Activated T-helper 2 cell treated with anti-CD3 and anti-CD28 coated beads, Interferon-gamma antibody, Interleukin-2, Interleukin-4, amounts not matched to agents 10 μg/mL and 5 μg/mL and 100 μg/mL, durations not matched to agents 14 hours and 24 hours and 36 hours (primary cell): Measurements from ENCODE around the gene ANO1. TPM values are rescaled to one million over a fixed set of nuclear protein-coding genes. Genes with fewer than 3 reads are reported as not detected.

Experiments used
- DNase-seq: peaks from one replicate; pipeline ENCODE4 v3.0.0; 2021; ENCODE audit warnings: low spot score
- H3K27ac Mint-ChIP-seq: one replicate; pipeline ENCODE4 v1.8.0; 2021; ENCODE audit warnings: mixed read lengths
- H3K27me3 Mint-ChIP-seq: one replicate; pipeline ENCODE4 v1.8.0; 2021; ENCODE audit warnings: low read depth, mixed read lengths
- H3K36me3 Mint-ChIP-seq: one replicate; pipeline ENCODE4 v1.8.0; 2021; ENCODE audit warnings: low read depth, mixed read lengths
- H3K4me1 Mint-ChIP-seq: one replicate; pipeline ENCODE4 v1.8.0; 2021; ENCODE audit warnings: low read depth, mixed read lengths
- H3K4me3 Mint-ChIP-seq: one replicate; pipeline ENCODE4 v1.8.0; 2021; ENCODE audit warnings: low read depth, mild to moderate bottlenecking, moderate library complexity, mixed read lengths
- H3K9me3 Mint-ChIP-seq: one replicate; pipeline ENCODE4 v1.8.0; 2021; ENCODE audit warnings: mixed read lengths
- intact Hi-C: fragments of 100-400 bp; cut with micrococcal nuclease; formaldehyde crosslinking; loops from one replicate; pipeline ENCODE4 v1.15.1; 2023
- total RNA-seq: library from RNA; stranded (reverse); gene quantifications from 2 replicates; pipeline ENCODE4 v1.2.3, GENCODE V29; 2022

The ANO1 gene
- total RNA-seq, 1 donor from 2014 or later, result not detected

DNA sequence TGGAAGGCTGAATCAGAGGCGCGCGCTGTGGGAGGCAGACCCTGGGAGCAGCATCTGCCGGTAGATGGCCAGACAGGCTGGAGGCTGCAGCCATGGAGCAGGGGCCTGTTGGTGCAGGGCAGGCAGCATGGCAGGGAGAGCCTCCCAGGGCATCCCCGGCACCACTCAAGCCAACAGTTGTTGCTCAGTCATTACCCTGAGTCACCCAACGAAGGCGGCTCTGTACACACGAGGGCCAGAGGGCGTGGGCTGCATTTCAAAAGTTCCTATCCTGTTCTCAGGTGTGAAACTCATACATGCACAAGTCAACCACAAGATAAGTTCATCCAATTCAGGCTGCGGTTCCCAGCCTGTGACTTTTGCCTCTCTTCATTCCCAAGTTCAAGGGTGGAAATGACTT, 2.6 kb downstream of the ANO1 start:
- no peaks in the 10 kb centered on the region for H3K4me1 Mint-ChIP-seq
- DNase-seq, result no peak

DNA sequence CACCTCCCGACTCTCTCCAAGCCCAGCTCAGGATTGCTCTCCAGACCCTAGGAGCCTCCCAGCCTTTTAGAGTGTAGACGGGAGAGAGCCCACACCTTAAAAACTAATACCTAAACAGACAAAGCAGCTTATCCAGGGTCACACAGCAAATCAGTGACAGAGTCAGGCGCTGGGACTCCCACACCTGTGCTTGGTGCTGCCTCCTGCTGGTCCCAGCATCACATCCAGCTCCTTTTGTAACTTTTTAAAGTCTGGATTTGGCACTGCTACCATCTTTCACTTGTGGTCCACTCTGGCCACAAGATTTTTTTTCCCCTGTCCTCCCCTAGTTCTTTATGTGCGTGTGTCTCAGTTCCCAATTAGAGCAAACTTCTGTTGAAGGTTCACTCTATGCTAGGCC, 4.7 kb downstream of the ANO1 start:
- Mint-ChIP-seq H3K4me1 (no peaks in the 10 kb centered on the region), H3K36me3 (no peaks in the 10 kb centered on the region), H3K27me3 (peaks cover 25% of the 10 kb centered on the region), H3K27ac (no peak overlapping the region), H3K9me3 (no peaks in the 10 kb centered on the region), H3K4me3 (no peak overlapping the region)
- intact Hi-C loops, result no loop called here
- no peak for DNase-seq

More for the DNA sequence above, 2.6 kb downstream of the ANO1 start:
- no peaks in the 10 kb centered on the region for H3K9me3 Mint-ChIP-seq
- intact Hi-C loops, result no loop called here
- no peaks in the 10 kb centered on the region for H3K36me3 Mint-ChIP-seq
- no peak overlapping the region for H3K4me3 Mint-ChIP-seq
- H3K27ac Mint-ChIP-seq, result no peak overlapping the region
- H3K27me3 Mint-ChIP-seq, result peaks cover 37% of the 10 kb centered on the region

DNA sequence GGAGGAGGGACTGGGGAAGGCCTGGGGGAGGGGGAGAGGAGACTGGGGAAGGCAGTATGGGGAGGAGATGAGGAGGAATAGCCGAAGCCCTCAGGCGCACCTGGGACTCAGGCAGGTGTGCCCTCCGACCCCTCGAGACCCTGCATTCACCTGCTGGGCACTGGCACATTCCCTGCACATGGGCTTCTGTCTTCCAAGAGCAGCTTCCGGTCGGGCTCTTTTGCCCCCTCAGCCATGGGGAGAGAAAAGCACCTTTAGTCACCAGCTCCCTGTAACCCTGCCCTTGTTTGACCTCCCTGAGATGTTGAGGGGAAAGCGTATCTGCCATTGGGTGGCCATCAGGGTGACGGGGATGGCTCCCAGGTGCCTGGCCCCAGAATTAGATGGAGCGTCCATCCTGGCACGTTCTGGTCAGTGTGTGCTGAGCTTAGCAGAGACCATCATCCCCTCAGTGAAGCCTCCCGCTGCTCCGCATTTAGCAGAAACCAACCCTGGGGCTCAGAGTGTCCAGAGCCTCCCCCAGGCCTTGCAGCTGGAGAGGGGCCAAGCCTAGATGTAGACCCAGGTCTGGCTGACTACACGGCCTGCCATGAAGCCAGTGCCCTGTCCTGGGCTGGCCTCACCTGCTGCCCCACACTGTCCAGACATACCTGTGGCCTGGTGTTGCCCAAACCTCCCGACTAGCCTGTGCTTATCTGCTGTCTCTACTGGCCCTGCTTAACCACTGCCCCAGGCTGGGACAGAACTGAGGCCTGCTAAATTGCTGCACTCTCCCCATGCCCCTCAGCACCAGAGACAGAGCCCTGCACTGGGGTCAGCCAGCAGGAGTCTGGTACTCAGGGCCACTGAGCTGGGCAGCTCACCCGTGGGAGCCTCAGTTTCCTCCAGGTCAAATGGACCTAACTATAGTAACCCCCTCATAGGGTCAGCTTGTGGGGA, 6.2 kb downstream of the ANO1 start:
- H3K27ac Mint-ChIP-seq, result no peak overlapping the region
- no peaks in the 10 kb centered on the region for H3K36me3 Mint-ChIP-seq
- intact Hi-C loops, result no loop called here
- no peaks in the 10 kb centered on the region for H3K4me1 Mint-ChIP-seq
- H3K4me3 Mint-ChIP-seq, result no peak overlapping the region
- no peaks in the 10 kb centered on the region for H3K9me3 Mint-ChIP-seq
- DNase-seq, result no peak
- H3K27me3 Mint-ChIP-seq, result peaks cover 22% of the 10 kb centered on the region

DNA sequence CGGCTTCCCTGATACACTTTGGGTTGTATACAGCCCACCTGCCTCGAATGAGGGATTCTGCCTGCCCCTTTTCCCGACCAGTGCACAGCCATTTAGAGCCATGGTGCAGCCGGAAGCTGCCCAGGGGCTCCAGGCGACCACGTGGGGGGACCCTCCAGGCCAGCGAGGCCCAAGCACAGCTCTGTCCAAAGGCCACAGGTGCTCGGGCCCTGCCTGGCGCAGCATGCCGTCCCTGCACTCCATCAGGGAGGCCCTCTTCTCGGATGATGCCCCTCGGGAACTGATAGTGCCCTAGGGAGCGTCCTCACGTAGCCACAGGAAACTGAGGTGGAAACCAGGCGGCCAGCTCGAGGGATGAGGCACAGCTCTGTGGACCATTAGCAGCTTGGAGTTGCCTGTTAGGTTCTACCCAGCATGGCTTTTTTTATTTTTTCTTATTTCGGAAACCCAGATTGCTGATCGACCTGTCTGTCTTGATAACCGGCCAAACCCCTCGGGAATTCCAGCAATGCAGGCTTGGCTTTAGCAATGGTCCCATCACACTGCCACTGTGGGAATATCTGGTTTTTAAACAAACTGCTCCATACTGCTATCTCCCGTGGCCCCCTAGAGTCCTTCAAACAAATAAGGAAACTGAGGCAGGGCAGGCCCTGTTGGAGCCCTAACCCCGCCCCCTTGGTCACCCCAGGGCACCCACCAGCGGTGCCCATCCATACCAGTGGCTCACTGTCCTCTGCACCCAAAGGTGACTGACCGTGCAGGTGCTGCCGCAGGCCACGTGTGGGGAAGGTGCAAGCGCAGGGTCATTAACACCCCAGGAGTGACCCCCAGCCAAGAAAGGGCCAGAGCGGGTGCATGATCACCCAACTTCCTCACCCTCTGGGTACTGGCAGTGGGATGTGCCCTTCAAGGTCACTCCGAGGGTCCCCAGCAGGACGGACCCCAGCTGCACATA, 8.0 kb downstream of the ANO1 start:
- DNase-seq, result no peak
- Mint-ChIP-seq H3K9me3 (no peaks in the 10 kb centered on the region), H3K4me3 (no peak overlapping the region), H3K27me3 (peaks cover 10% of the 10 kb centered on the region), H3K4me1 (no peaks in the 10 kb centered on the region), H3K36me3 (no peaks in the 10 kb centered on the region), H3K27ac (no peak overlapping the region)
- intact Hi-C loops, result no loop called here

DNA sequence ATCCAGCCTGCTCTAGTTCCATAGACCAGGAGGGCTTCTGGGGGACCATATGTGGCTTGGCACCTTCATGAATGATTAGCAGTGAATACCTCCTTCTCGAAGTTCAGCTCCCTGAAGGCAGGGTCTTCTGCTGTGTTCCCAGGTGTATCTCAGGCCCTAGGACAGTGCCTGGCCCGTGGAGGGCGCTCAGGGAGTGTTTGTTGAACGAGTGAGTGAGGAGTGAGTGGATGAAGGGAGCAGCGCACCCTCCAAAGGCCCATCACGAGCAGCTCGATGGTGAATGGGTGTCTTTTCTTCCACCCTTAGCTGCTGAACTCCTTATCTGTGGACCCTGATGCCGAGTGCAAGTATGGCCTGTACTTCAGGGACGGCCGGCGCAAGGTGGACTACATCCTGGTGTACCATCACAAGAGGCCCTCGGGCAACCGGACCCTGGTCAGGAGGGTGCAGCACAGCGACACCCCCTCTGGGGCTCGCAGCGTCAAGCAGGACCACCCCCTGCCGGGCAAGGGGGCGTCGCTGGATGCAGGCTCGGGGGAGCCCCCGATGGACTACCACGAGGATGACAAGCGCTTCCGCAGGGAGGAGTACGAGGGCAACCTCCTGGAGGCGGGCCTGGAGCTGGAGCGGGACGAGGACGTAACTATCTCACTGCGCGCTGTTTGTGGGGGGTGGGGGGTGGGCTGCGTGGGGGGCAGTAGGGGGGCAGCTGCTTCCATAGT, 9.5 kb downstream of the ANO1 start:
- H3K4me1 Mint-ChIP-seq, result no peaks in the 10 kb centered on the region
- H3K36me3 Mint-ChIP-seq, result no peaks in the 10 kb centered on the region
- H3K27ac Mint-ChIP-seq, result no peak overlapping the region
- no peak overlapping the region for H3K4me3 Mint-ChIP-seq
- intact Hi-C loops, result no loop called here
- no peaks in the 10 kb centered on the region for H3K9me3 Mint-ChIP-seq
- DNase-seq, result no peak
- peaks cover 5% of the 10 kb centered on the region for H3K27me3 Mint-ChIP-seq

DNA sequence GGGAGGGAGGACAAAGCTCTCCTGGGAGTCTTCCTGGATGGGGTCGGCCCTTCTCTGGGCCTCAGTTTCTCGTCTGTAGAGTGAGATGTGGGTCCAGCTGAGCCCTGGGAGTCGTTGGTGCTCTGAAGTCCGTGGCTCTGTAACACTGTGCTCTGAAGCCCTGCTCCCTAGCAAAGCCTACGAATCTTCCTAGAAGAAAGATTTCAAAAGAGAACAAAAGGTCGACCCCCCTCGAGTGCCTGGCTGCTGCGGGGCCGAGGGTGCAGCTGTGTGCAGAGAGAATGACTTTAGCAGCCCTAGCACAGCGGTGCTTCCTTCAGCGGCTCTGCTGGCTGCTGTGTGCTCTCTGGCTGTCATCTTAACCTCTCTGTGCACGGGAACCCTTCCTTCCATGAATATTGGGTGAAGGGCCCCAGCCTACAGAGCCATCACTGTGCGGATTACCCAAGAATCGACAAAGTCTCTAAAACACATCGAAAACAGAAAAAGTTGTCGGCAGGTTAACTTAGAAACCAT, 10.7 kb downstream of the ANO1 start:
- no peak overlapping the region for H3K4me3 Mint-ChIP-seq
- no peak overlapping the region for H3K27ac Mint-ChIP-seq
- H3K27me3 Mint-ChIP-seq, result no peaks in the 10 kb centered on the region
- DNase-seq, result no peak
- intact Hi-C loops, result no loop called here
- no peaks in the 10 kb centered on the region for H3K9me3 Mint-ChIP-seq
- H3K36me3 Mint-ChIP-seq, result no peaks in the 10 kb centered on the region
- H3K4me1 Mint-ChIP-seq, result no peaks in the 10 kb centered on the region

DNA sequence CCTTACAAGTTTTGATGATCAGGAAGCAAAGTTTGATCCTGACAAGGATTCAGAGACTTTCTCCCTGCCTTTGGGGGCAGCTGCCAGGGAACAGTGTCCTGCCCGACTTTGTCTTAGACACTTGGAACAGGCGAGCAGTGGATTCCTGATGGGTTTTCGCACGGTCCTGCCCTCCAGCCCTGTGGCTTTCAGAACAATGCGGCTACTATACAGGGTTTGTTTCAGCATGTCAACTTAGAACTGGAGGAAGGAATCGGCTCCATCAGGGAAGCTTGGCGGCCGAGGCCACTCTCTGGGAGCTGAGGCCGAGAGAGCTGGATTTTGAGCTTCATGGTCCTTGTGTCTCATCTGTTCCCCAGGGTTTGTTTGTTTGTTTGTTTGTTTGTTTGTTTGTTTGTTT, 11.5 kb downstream of the ANO1 start:
- Mint-ChIP-seq H3K36me3 (no peaks in the 10 kb centered on the region), H3K4me3 (no peak overlapping the region), H3K27me3 (no peaks in the 10 kb centered on the region), H3K27ac (no peak overlapping the region), H3K4me1 (no peaks in the 10 kb centered on the region), H3K9me3 (no peaks in the 10 kb centered on the region)
- DNase-seq, result no peak
- intact Hi-C loops, result no loop called here

DNA sequence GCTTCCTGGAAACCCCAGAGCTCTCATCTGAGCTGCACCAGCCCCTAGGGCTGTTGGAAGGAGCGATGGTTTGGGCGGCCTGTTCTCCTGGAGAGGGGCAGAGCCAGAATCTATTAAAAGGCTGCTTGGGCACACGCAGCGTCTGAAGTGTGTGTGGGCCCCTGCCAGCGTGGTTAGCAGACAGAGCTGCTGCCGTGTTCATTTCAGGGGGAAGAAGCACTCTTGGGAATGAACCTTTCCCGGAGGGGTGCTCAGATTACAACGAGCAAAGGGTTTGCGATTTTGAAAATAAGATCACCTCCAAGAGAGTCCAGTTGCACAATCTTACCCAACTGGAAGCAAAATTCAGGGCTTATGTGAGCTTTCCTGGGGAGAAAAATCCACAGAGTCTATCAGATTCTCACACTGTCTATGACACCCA, 12.9 kb downstream of the ANO1 start:
- Mint-ChIP-seq H3K4me1 (no peaks in the 10 kb centered on the region), H3K27ac (no peak overlapping the region), H3K36me3 (no peaks in the 10 kb centered on the region), H3K27me3 (no peaks in the 10 kb centered on the region), H3K4me3 (no peak overlapping the region), H3K9me3 (no peaks in the 10 kb centered on the region)
- intact Hi-C loops, result no loop called here
- DNase-seq, result no peak

DNA sequence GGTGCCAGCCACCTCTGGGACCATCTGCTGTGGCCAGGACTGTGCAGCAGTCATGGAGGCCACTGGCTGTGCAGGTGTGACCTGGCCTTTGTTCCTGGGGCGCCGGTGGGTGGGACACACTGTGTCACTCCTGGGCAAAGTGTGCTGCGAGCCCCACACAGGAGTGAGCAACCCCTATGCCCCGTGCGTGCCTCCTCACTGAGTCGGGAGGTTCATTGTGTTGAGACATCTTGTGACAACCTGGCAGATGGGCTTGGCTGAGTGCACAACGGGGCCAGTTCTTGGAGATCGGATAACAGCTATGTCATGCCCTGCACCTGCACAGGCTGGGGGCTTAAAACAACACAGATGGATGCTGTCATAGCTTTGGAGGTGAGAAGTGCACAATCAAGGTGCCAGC, 13.5 kb downstream of the ANO1 start:
- Mint-ChIP-seq H3K9me3 (no peaks in the 10 kb centered on the region), H3K27me3 (no peaks in the 10 kb centered on the region), H3K36me3 (no peaks in the 10 kb centered on the region), H3K27ac (no peak overlapping the region), H3K4me3 (no peak overlapping the region), H3K4me1 (no peaks in the 10 kb centered on the region)
- intact Hi-C loops, result no loop called here
- no peak for DNase-seq

DNA sequence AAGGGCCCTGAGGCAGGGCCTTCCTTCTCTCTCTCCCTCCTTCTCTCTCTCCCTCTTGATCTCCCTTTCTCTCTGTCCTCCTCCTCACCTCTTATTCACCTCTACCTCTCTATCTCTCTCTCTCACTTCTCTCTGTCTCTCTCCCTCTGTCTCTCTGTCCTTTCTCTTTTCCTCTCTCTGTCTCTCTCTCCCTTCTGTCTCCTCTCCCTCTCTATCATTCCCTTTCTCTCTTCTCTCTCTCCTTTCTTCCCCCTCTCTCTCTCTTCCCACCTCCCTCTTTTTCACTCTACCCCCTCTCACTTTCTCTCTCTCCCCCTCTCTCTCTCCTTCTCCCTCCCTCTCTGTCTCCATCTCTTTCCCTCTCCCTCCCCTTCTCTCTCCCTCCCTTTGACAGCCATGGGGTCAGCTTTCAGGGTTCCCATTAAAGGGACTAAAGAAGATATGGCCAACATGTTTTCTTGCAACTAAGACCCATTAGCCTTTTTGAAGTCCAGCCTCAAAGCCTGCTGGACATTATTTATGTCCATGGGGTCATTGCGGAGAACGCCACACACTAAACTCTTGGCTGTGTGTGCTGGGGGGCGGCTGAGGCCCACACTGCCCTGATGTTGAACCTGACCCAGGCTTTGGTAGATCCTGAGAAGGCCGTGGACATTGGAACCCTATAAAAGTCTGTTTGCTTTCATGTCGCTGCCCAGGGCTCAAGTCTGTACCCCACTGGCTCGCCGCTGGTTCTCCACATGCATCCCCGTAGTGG, 15.0 kb downstream of the ANO1 start:
- no peaks in the 10 kb centered on the region for H3K27me3 Mint-ChIP-seq
- H3K9me3 Mint-ChIP-seq, result no peaks in the 10 kb centered on the region
- intact Hi-C loops, result no loop called here

DNA sequence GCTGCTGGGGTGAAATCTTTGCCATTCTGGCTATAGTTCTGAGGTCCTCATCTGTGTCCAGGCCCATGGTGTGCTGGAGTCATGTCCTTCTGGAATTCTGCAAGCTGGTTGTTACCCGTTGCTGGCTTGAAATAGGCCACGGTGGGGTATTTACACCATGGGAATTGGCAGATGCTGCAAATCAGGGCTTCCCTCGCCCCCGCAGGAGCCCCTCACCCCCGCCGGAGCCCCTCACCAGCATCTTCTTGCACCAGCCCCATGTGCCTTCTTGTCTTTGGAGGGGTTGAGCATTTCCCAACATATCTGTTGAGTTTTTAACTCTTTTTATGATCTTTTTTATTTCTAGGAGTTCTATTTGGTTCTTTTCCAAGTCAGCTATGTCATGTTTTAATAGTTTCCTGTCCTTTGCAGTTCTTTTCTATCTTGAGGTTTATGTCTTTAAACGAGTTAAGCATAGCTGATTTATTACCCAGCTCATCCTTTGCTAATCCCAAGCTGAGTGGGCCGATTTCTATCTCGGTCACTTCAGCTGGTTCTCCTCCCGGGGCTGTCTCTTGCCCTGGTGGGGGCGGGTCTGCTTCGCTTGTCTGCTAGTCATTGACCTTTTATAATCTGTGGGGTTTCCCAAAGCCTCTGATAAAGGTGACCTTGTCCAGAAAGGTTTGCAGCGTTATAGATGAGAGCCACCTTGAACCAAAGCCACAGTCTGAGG, 17.6 kb downstream of the ANO1 start:
- no peaks in the 10 kb centered on the region for H3K4me1 Mint-ChIP-seq
- no peak for DNase-seq
- intact Hi-C loops, result no loop called here
- H3K36me3 Mint-ChIP-seq, result no peaks in the 10 kb centered on the region
- no peak overlapping the region for H3K27ac Mint-ChIP-seq
- no peaks in the 10 kb centered on the region for H3K27me3 Mint-ChIP-seq
- no peak overlapping the region for H3K4me3 Mint-ChIP-seq
- no peaks in the 10 kb centered on the region for H3K9me3 Mint-ChIP-seq

More for the DNA sequence above, 15.0 kb downstream of the ANO1 start:
- no peaks in the 10 kb centered on the region for H3K4me1 Mint-ChIP-seq
- DNase-seq, result no peak
- H3K4me3 Mint-ChIP-seq, result no peak overlapping the region
- H3K27ac Mint-ChIP-seq, result no peak overlapping the region
- H3K36me3 Mint-ChIP-seq, result no peaks in the 10 kb centered on the region
